Mammary epithelial cell (primary cell): ENCODE data around the gene RTF1.

Experiments
- EZH2 ChIP-seq: IDR thresholded peaks from 2 replicates; pipeline ENCODE4 v1.6.1; 2012; ENCODE audit warnings: low read length, inconsistent platforms, borderline replicate concordance
- TF ChIP-seq, protein P1 (sequence below), 2 donors: IDR thresholded peaks in 1 of 2; conservative IDR thresholded peaks in 1 of 2; 2 replicates each; pipeline ENCODE4 v1.5.1; 2011 to 2012; ENCODE audit warnings: inconsistent platforms in 2 of 2, low read length in 2 of 2, mild to moderate bottlenecking in 2 of 2, control low read depth in 1 of 2, low read depth in 1 of 2; ENCODE audit not compliant: insufficient read depth in 1 of 2; ENCODE audit errors: extremely low read depth in 1 of 2

DNA sequence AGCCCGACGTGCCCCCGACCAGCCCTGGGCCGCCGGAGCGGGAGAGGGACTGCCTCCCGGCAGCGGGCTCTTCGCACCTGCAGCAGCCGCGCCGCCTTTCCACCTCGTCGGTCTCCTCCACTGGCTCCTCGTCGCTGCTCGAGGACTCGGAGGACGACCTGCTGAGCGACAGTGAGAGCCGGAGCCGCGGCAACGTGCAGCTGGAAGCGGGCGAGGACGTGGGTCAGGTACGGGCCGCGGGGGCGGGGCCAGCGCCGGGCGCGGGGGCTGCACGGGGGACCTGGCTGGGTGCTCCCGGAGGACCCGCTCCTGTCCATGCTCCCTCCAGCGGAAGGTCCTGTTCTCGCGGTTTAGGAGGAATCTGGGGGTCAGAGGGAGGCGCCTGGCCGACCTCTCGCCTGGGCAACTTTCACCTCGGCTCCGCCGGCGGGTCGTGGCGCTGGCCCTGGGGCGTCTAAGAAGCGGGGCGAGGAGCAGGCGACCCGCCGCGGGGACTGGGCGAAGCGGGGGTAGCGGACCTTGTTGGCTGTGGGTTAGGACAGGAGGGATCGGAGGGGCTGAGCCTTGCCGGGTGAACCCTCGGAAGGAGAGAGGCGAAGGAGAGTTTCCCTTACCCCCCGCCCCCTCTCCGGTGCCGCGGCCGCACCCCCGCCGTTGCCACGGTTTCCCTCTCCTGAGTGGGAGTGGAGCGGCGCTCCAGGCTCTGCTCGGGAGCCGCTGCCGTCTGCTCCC is 77.5 kb downstream of the RTF1 start:
- TF ChIP-seq, protein P1, sequence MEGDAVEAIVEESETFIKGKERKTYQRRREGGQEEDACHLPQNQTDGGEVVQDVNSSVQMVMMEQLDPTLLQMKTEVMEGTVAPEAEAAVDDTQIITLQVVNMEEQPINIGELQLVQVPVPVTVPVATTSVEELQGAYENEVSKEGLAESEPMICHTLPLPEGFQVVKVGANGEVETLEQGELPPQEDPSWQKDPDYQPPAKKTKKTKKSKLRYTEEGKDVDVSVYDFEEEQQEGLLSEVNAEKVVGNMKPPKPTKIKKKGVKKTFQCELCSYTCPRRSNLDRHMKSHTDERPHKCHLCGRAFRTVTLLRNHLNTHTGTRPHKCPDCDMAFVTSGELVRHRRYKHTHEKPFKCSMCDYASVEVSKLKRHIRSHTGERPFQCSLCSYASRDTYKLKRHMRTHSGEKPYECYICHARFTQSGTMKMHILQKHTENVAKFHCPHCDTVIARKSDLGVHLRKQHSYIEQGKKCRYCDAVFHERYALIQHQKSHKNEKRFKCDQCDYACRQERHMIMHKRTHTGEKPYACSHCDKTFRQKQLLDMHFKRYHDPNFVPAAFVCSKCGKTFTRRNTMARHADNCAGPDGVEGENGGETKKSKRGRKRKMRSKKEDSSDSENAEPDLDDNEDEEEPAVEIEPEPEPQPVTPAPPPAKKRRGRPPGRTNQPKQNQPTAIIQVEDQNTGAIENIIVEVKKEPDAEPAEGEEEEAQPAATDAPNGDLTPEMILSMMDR (conservative IDR thresholded peaks at IDR 0.05 in 1 of 2, IDR thresholded peaks at IDR 0.05 in 1 of 2; ENCODE audit: extremely low read depth in 1 of 2, insufficient read depth in 1 of 2, low read depth in 1 of 2, low read length in 2 of 2): no peak
- TF ChIP-seq EZH2: peak; percentile 22
